OCI-LY3 (cell line): ENCODE data around the gene COG6.

Experiments
- CTCF ChIP-seq: fragments of 200-600, 300-600 bp; sonication (generic); IDR thresholded peaks from 2 replicates; pipeline ENCODE4 v1.5.1; 2014; ENCODE audit warnings: antibody characterized with exemption, low read length, low read depth
- EZH2phosphoT487 ChIP-seq: fragments of 200-600 bp; shearing (Covaris generic); IDR thresholded peaks from 2 replicates; pipeline ENCODE4 v1.6.1; 2018; ENCODE audit warnings: antibody characterized with exemption, mixed run types, low read depth

GRCh38 chr13:39765801-39766463 is 110.5 kb downstream of the COG6 start:
- TF ChIP-seq CTCF: peak; percentile 44
- no peak for TF ChIP-seq EZH2phosphoT487
